NCI-H2227 treated with DMSO at 0.1 percent for 48 hours (cell line): ENCODE data around the gene CPLX1.

Experiments
- DNase-seq: peaks from one replicate; lab custom pipeline; 2025; lab: John Stamatoyannopoulos, UW

The CPLX1 gene

GRCh38 chr4:832536-832935 lies 6.6 kb upstream of the CPLX1 start:
- no peak for DNase-seq

- no peak for DNase-seq
These were observed 6.2 kb upstream of the CPLX1 start for GRCh38 chr4:832108-832507.

GRCh38 chr4:831483-831805 lies 5.5 kb upstream of the CPLX1 start:
- DNase-seq = no peak

- no peak for DNase-seq
These were observed 4.9 kb upstream of the CPLX1 start for GRCh38 chr4:830601-831482.

DNA sequence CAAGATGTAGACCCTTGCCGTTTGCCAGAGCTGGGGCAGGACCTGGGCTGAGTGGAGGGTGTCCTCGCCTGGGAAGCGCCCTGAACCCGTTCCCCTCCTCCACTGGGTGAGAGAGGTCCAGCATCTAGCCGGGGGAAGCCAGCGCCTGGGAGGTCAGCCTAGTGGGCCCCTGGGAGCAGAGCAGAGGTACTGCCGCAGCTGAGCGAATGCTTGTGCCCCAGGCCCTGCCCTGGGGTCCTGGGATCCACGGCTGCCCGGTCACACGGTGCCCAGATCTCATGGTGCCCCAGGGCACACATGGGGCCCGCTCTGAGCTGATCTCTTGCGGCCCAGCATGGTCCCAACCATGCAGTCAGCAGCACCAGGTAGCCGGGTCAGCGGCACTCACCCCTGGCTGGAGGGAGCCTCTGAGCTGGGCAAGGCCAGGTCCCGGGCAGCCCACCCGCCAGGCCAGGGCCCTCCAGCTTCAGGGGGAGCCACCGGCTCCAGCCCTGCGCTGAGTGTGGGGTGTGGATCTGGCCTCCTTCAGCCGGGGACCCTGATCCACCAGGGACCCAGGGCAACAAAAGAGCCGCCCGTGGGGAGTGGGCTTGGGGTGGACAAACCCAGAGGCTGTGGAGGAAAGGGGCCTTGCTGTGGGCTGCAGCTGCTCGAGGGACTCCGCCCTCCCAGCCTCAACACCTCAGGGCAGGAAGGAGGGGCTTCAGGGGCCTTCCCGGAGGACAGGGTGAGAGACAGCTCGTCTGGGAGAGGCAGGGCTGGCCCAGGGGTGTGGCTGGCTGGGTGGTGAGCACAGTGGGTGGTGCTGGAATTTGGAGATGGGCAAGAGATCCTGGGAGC lies 4.1 kb upstream of the CPLX1 start:
- no peak for DNase-seq

GRCh38 chr4:829291-829690 lies 3.4 kb upstream of the CPLX1 start:
- DNase-seq = no peak

- DNase-seq = no peak
These were observed 2.8 kb upstream of the CPLX1 start for GRCh38 chr4:828641-829271.

DNA sequence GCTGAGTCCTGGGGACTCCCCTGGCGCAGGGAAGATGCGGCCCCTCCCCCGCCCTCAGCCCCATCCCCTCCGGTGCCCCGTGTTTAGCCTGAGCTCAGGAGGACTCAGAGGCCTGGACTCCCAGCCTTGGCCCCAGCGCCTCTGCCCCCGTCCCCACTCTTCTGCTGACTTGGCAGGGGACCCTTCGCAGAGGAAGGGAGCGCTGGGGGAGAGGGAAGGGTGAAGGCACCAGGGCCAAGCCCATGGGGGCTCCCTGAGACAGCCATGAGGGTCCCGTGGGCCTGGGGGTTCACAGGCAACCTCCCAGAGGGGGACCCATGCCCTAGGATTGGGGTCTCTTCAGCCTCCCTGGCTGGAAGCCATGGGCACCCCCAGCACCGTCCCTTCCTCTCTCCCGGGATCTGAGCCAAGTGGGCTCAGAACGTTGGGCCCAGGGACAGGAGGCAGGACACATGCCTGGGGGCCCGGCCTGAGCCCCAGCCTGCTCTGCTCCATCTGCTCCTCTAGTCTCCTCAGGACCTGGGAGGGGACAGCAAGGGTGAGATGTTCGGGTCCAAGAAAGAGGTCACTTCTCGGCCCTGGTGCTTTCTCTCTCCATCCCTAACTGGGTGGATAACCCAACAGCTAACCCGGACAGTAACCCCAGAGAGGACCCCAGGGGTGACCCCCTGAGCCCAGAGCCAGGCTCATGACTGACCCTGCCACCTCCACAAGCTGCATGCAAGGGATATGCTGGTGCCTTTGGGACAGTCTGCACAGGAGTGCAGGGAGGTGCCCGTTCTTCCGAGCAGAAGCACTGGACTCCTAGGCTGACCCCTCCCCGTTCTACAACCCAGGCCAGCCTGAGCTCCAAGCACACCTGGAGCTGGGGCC lies 1.5 kb upstream of the CPLX1 start:
- no peak for DNase-seq

DNA sequence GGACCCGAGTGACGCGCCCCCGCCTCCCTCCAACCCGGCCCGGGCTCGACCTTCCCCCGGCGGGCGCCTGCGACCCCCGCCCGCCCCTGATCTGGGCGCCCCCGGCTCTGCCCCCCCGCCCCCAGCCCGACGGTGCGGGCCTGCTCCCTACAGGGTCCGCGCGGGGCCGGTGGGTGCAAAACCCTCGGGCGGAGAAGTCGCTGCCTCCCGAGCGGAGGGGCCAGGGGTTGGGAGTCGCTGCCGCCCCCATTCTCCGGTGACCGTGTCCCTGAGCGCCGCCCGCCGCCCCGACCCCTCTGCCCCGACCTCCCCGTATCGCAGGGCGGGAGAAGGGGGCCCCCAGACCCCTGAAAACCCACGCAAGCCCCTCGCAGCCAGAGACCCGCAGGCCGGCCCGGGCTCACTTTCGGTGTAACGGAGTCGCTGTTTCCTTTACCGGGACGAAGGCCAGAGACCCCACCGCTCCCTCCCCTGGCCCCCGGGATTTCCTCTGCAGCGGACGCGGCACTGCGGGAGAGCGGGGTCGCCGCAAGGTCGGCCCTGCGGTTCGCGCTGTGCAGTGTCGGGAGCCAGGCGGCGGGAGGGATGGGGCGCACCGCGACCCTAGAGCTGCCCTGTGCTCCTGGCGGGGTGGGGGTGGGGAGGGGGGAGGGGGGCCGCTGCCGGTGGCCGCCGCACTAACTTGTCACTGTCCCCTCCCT lies 729 bp upstream of the CPLX1 start:
- DNase-seq = no peak

- no peak for DNase-seq
These were observed 612 bp downstream of the CPLX1 start for GRCh38 chr4:825063-825970.

DNA sequence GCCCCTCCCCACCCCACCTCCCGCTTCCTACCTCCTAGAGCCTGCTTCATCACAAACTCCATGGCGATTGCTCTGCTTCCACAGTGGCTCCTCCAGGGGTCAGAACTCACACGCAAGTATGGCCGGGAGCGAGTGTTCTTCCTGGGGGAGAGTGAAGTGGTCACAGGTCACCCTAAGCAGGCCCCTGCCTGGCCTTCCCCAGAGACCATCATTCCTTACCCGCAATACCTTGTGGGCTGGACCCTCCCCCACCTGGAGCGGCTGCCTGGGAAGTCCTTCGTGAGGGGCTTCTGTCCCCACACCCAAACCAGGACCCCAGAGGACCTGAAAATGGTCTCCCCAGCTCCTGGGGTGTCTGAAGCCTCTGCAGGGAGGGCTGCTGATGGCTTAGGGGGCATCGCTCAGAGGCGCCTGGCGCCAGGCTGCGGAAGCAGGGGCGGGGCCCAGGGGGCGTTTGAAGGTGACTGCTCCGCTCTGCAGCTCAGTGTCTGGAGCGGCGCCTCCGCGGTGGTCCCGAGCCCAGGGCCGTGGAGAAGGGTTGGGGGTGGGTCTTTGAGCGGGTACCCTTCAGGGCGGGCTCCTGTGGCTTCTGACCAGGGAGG lies 1.4 kb downstream of the CPLX1 start:
- no peak for DNase-seq

DNA sequence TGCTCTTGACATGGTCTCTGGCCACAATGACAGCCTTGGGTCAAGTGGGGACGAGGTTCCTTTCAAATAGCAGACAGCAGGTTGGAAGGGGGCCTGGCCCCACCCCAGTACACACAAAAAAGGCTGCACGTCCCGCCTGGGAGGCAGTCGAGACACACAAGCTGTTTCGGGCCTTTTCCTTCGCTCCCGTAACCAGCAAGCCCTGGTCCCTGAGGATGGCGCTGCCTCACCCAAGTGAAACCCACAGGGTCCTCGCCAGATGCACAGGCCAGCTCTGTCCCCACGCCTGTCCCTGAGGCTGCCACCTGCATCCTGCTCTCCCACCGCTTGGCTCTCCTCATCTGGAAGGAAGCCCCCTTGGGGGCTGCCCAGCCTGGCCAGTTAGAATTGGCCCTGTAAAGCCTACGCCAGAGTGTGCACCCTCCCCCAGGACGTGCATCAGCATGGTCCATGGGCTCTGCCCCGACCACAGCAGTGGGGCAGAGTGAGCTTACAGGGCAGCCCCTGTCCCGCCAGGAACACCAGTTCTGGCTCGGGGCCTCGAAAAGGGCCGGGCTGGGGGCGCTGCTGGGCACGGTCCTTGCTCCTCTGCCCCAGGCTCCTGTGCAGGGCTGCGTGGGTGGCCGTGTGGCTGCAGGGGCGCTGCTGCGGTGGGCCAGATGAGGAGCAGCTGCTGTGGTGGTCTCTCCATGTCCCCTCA lies 2.0 kb downstream of the CPLX1 start:
- DNase-seq = no peak

- DNase-seq = no peak
These were observed 2.7 kb downstream of the CPLX1 start for GRCh38 chr4:823176-823760.

GRCh38 chr4:822361-823175 lies 3.4 kb downstream of the CPLX1 start:
- DNase-seq = no peak

DNA sequence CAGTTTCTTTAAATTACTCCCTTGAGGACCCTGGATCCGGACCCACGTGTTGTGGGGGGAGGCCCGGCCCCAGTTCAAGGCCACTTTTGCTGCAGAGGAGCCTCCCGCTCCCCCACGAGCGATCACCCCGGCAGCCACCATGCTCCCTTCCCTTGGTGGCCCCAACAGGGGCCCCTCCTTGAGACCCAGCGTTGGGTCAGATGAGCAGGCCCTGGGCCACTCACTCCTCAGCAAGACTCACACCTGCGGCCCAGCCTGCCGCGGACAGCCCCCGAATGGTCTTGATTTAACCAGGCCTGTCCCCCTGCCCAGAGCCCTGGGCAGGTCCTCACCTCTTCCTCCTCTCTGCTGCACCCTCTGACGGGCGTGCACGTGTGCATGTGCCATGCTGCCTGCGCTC lies 4.3 kb downstream of the CPLX1 start:
- DNase-seq = no peak

DNA sequence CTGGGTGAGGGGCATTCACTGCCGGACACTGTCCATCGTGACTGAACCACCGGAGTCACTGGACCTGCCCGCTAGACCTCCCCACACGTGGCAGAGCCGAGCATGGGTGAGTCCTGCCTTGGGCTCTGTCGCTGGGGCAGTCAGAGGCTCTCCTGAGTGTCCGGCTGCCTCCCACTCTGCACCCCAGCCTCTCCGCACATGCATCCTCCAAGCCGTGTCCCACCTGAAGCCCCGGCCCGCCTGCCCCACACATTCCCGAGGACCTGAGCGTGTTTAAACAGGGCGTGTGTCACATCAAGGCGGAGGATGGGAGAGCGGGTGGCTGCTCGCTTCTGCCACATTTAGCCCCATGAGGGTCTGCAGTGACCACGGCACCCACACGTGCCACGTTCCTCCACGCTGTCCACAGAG lies 4.7 kb downstream of the CPLX1 start:
- no peak for DNase-seq

DNA sequence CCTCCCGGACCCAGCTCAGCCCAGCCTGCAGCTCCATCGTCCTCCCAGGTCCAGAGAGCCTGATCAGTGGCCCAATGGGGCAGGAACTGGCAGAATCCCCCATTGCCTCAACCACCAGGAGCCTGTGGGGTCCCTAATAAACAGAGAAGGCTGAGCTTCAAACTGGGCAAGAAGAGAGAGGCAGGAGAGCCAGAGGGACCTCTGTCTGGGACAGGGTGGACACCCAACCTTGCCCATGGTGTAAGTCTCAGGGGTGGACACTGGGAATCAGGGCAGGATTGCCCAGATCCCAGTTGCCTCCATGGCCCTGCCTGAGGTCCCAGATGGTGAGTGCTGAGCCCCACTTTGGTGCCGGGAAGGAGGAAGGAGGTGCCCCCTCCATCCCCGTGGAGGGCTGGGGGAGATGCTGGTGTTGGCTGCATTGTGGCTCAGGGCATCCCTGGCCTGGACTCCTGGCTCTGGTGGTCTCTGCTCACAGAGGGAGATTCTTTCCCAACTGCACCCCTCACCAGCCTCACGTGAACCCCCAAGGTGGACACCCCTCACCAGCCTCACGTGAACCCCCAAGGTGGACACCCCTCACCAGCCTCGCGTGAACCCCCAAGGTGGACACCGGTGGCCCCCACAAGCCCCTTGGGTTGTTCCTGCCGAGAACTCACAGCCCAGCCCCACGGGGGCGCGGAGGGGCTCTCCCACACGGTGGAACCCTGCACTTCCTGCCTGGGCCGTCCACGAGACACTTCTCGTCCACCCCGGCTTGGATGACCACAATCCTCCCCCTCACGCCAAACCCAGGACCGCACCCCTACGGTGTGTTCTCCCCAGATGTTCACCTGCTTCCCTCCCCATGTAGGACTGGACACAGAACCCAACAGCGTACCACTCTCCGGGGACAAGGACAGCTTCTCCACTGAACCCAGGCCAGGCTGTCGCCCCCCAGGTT lies 5.4 kb downstream of the CPLX1 start:
- DNase-seq = no peak
